Osteoblast (primary cell): ENCODE data around the gene DAAM2. TPM values are rescaled to one million over a fixed set of nuclear protein-coding genes. Genes with fewer than 3 reads are reported as not detected.

Experiments
- DNase-seq: peaks from one replicate; pipeline ENCODE4 v3.0.0; 2011; ENCODE audit warnings: low spot score, mixed read lengths; ENCODE audit not compliant: insufficient read length; ENCODE audit errors: missing footprints
- H2AFZ ChIP-seq: 2 replicates; pipeline ENCODE4 v1.6.0; 2011; ENCODE audit warnings: mild to moderate bottlenecking, low read length
- H3K27ac ChIP-seq: 2 replicates; pipeline ENCODE4 v1.5.1; 2011; ENCODE audit warnings: mild to moderate bottlenecking, low read depth, low read length, moderate library complexity
- H3K27me3 ChIP-seq: 2 replicates; pipeline ENCODE4 v1.6.0; 2012; ENCODE audit warnings: mild to moderate bottlenecking, control low read depth, inconsistent platforms, low read length, moderate library complexity; ENCODE audit not compliant: insufficient read depth
- H3K36me3 ChIP-seq: 2 replicates; pipeline ENCODE4 v1.5.1; 2011; ENCODE audit warnings: mild to moderate bottlenecking, low read length, control low read depth, moderate library complexity; ENCODE audit not compliant: insufficient read depth
- H3K4me1 ChIP-seq: 2 replicates; pipeline ENCODE4 v1.5.1; 2011; ENCODE audit warnings: mild to moderate bottlenecking, low read length, control low read depth, moderate library complexity; ENCODE audit not compliant: insufficient read depth
- H3K4me2 ChIP-seq: 2 replicates; pipeline ENCODE4 v1.6.0; 2011; ENCODE audit warnings: mild to moderate bottlenecking, low read length; ENCODE audit not compliant: insufficient read depth
- H3K4me3 ChIP-seq: fragments of 200-600 bp; sonication (generic); 3 replicates; pipeline ENCODE4 v1.5.1; 2012; ENCODE audit warnings: mild to moderate bottlenecking, low read length, inconsistent platforms; ENCODE audit not compliant: insufficient read depth
- H3K79me2 ChIP-seq: 2 replicates; pipeline ENCODE4 v1.6.0; 2012; ENCODE audit warnings: mild to moderate bottlenecking, low read length, control low read depth, inconsistent platforms; ENCODE audit not compliant: insufficient read depth
- H3K9me3 ChIP-seq: 2 replicates; pipeline ENCODE4 v1.5.1; 2011; ENCODE audit warnings: low read depth, low read length, control low read depth
- H4K20me1 ChIP-seq: 2 replicates; pipeline ENCODE4 v1.6.0; 2012; ENCODE audit warnings: mild to moderate bottlenecking, low read length, control low read depth; ENCODE audit not compliant: insufficient read depth
- total RNA-seq: library from RNA; depleted of rRNA; stranded (reverse); fragments of >200 nt; gene quantifications from 2 replicates; pipeline ENCODE4 v1.2.3, GENCODE V29; 2012
- TF ChIP-seq, protein P1 (sequence below): IDR thresholded peaks from 2 replicates; pipeline ENCODE4 v1.5.1; 2011; ENCODE audit warnings: mild to moderate bottlenecking, low read depth, low read length, moderate library complexity; ENCODE audit errors: extremely low read depth

Gene DAAM2
- total RNA-seq, 1 donor = 29.0 TPM

DNA sequence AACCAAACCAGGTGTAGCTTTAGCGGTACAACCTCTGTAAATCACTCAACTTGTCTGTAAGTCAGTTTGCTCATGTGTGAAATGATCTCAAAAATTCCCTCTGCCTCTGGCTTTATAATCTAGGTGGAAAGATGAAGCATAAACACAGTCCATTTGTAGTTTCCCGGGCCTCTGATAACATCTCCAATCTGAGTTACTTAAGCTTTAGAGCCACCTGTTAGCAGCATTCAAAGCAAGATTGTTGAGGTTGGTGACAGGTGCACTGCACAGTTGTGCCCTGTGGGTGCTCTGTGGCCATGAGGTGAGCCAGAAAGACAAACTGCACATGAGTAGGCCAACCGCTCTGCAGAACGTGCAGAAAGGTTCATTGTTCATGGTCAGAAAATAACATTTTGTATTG lies 88.4 kb downstream of the DAAM2 start:
- Histone ChIP-seq H3K9me3 (no peaks in the 10 kb centered on the region), H3K4me1 (peaks cover 56% of the 10 kb centered on the region), H3K79me2 (no peaks in the 10 kb centered on the region), H3K27me3 (no peaks in the 10 kb centered on the region), H3K27ac (peak overlapping the region; percentile 99), H2AFZ (no peak overlapping the region), H3K4me2 (no peak overlapping the region), H3K4me3 (no peak overlapping the region), H4K20me1 (no peaks in the 10 kb centered on the region), H3K36me3 (peaks cover 27% of the 10 kb centered on the region)
- TF ChIP-seq, protein P1, sequence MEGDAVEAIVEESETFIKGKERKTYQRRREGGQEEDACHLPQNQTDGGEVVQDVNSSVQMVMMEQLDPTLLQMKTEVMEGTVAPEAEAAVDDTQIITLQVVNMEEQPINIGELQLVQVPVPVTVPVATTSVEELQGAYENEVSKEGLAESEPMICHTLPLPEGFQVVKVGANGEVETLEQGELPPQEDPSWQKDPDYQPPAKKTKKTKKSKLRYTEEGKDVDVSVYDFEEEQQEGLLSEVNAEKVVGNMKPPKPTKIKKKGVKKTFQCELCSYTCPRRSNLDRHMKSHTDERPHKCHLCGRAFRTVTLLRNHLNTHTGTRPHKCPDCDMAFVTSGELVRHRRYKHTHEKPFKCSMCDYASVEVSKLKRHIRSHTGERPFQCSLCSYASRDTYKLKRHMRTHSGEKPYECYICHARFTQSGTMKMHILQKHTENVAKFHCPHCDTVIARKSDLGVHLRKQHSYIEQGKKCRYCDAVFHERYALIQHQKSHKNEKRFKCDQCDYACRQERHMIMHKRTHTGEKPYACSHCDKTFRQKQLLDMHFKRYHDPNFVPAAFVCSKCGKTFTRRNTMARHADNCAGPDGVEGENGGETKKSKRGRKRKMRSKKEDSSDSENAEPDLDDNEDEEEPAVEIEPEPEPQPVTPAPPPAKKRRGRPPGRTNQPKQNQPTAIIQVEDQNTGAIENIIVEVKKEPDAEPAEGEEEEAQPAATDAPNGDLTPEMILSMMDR = no peak
- DNase-seq = no peak

DNA sequence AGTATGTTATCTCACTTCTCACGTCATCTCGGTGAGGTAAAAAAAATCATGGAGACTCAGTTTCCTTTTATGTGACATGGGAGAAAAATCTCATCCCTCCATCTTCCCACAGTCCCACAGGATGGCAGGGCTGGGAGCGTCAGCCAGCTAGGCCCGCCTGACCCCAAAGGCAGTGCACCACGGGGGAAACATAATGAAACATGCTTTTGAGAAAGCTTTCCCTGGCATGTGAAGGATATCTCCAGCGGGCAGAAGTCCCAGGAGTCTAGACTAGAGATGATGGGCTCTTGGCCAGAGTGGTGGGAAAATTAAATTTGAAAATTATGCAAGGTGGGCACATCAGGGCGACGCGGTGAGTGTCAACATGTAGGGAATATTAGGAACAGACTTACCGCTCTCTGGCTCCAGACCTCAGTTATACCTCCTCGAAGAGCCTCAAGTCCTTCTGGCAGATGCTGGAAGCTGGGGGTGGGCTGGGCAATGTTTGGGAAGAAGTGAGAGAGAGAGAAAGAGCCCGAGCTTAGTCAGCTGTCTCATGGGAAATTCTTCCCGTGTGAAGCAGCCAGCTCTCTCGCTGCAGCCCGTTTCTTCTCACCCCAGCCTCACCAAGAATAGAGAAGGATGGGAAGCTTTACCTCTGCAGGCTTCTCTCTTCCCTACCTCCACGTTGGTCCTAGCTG lies 89.8 kb downstream of the DAAM2 start:
- no peaks in the 10 kb centered on the region for H4K20me1 ChIP-seq
- H3K9me3 ChIP-seq = no peaks in the 10 kb centered on the region
- no peaks in the 10 kb centered on the region for H3K27me3 ChIP-seq
- peaks cover 69% of the 10 kb centered on the region for H3K4me1 ChIP-seq
- H3K36me3 ChIP-seq = peaks cover 16% of the 10 kb centered on the region
- H2AFZ ChIP-seq = peak overlapping the region; percentile 54
- TF ChIP-seq, protein P1 = no peak
- DNase-seq = peak; percentile 96
- H3K4me3 ChIP-seq = peak overlapping the region; percentile 53
- no peaks in the 10 kb centered on the region for H3K79me2 ChIP-seq
- peak overlapping the region; percentile 99 for H3K27ac ChIP-seq
- peak overlapping the region; percentile 76 for H3K4me2 ChIP-seq

DNA sequence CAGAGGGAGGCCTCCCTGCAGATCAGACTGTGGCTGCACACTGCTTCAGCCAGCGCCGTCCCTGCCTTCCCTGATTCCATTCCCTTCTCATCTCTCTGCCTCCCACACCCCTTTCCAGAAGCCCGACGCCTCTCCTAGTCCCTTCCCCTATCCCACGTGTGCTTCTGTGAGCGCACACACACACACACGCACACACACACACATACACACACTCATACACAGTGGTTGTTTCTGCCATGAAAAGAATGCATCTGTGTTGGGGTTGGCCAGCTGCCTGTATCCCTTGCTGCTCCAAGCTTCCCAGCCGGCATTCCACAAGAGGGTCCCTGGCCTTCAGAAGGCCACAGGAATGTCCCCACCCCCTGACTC lies 90.3 kb downstream of the DAAM2 start:
- peak overlapping the region; percentile 53 for H3K4me3 ChIP-seq
- peaks cover 15% of the 10 kb centered on the region for H3K36me3 ChIP-seq
- no peaks in the 10 kb centered on the region for H3K79me2 ChIP-seq
- H2AFZ ChIP-seq = peak overlapping the region; percentile 54
- no peaks in the 10 kb centered on the region for H3K27me3 ChIP-seq
- H3K4me1 ChIP-seq = peaks cover 74% of the 10 kb centered on the region
- peak overlapping the region; percentile 99 for H3K27ac ChIP-seq
- no peaks in the 10 kb centered on the region for H3K9me3 ChIP-seq
- peak overlapping the region; percentile 76 for H3K4me2 ChIP-seq
- peak; percentile 96 for DNase-seq
- TF ChIP-seq, protein P1 = no peak
- H4K20me1 ChIP-seq = no peaks in the 10 kb centered on the region

DNA sequence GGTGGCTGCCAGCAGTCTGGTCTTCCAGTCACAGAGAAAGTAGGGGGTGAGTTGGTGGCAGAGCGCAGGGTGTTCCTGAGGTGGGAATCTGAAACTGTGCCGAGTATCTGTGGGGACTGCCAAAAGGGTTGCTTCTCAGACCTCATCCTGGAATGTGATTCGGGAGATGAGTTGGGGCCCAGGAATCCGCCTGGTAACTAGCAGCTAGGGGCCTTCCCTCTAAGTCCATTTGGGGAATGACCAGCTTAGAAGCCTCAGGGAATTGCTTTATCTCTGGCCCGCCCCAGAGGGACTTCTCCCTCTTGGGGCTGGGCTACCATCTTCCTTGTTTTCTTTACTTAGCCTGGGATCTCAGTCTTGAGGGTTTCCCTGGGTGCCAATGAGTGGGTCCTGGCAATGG lies 92.5 kb downstream of the DAAM2 start:
- H3K4me2 ChIP-seq = peak overlapping the region; percentile 22
- DNase-seq = peak; percentile 90
- H3K36me3 ChIP-seq = peaks cover 16% of the 10 kb centered on the region
- H3K4me1 ChIP-seq = peaks cover 82% of the 10 kb centered on the region
- no peaks in the 10 kb centered on the region for H3K27me3 ChIP-seq
- no peak overlapping the region for H2AFZ ChIP-seq
- no peaks in the 10 kb centered on the region for H3K9me3 ChIP-seq
- TF ChIP-seq, protein P1 = no peak
- no peaks in the 10 kb centered on the region for H4K20me1 ChIP-seq
- peak overlapping the region; percentile 99 for H3K27ac ChIP-seq
- no peaks in the 10 kb centered on the region for H3K79me2 ChIP-seq
- H3K4me3 ChIP-seq = no peak overlapping the region
